Loucy (cell line): ENCODE results near the gene CDHR2.

Experiments used
- H2AFZ ChIP-seq: fragments of 200-600 bp; sonication (generic); 2 replicates; pipeline ENCODE4 v1.6.0; 2016; ENCODE audit warnings: antibody characterized with exemption, mild to moderate bottlenecking, low read length, moderate library complexity
- H3F3A ChIP-seq: fragments of 200-600 bp; 2 replicates; pipeline ENCODE4 v1.6.0; 2016; ENCODE audit warnings: antibody characterized with exemption, low read depth, mild to moderate bottlenecking
- H3K27me3 ChIP-seq: fragments of 200-600 bp; sonication (generic); 2 replicates; pipeline ENCODE4 v1.6.1; 2014; ENCODE audit warnings: low read length, mild to moderate bottlenecking; ENCODE audit not compliant: insufficient read depth, poor library complexity, severe bottlenecking
- H3K36me3 ChIP-seq: fragments of 200-600 bp; sonication (generic); 2 replicates; pipeline ENCODE4 v1.6.1; 2016; ENCODE audit warnings: low read length; ENCODE audit not compliant: insufficient read depth
- H3K4me1 ChIP-seq: fragments of 200-600 bp; sonication (generic); 2 replicates; pipeline ENCODE4 v1.5.1; 2014; ENCODE audit warnings: low read length, mild to moderate bottlenecking; ENCODE audit not compliant: insufficient read depth, poor library complexity, severe bottlenecking
- H3K4me2 ChIP-seq: fragments of 200-600 bp; sonication (generic); 2 replicates; pipeline ENCODE4 v1.6.0; 2014; ENCODE audit warnings: antibody characterized with exemption, low read length, low read depth, mild to moderate bottlenecking; ENCODE audit not compliant: poor library complexity, severe bottlenecking
- H3K4me3 ChIP-seq: fragments of 200-600 bp; sonication (generic); 2 replicates; pipeline ENCODE4 v1.5.1; 2014; ENCODE audit warnings: low read length, mild to moderate bottlenecking, mixed read lengths; ENCODE audit not compliant: poor library complexity, severe bottlenecking
- H3K79me2 ChIP-seq: fragments of 200-600 bp; sonication (generic); 2 replicates; pipeline ENCODE4 v1.6.1; 2014; ENCODE audit warnings: low read length; ENCODE audit not compliant: insufficient read depth
- H3K9ac ChIP-seq: fragments of 200-600 bp; sonication (generic); 2 replicates; pipeline ENCODE4 v1.6.0; 2014; ENCODE audit warnings: mild to moderate bottlenecking, low read depth, low read length, moderate library complexity; ENCODE audit not compliant: poor library complexity, severe bottlenecking
- H3K9me2 ChIP-seq: fragments of 200-600 bp; sonication (generic); replicated peaks from 2 replicates; pipeline ENCODE4 v1.6.1; 2016; ENCODE audit warnings: low read depth, low read length, mixed read lengths
- H3K9me3 ChIP-seq: fragments of 200-600 bp; sonication (generic); 2 replicates; pipeline ENCODE4 v1.6.1; 2014; ENCODE audit warnings: mild to moderate bottlenecking, antibody characterized with exemption, low read length, low read depth; ENCODE audit not compliant: insufficient read depth
- H4K20me1 ChIP-seq: fragments of 200-600 bp; sonication (generic); 2 replicates; pipeline ENCODE4 v1.6.0; 2014; ENCODE audit warnings: antibody characterized with exemption, low read length, mild to moderate bottlenecking; ENCODE audit not compliant: insufficient read depth, poor library complexity, severe bottlenecking
- EZH2phosphoT487 ChIP-seq: fragments of 200-600 bp; IDR thresholded peaks from 2 replicates; pipeline ENCODE4 v1.6.1; 2018; ENCODE audit warnings: antibody characterized with exemption, mild to moderate bottlenecking, moderate library complexity, borderline replicate concordance
- TF ChIP-seq, protein P1 (sequence below): fragments of 200-600 bp; sonication (generic); conservative IDR thresholded peaks from 2 replicates; pipeline ENCODE4 v1.5.1; 2014; ENCODE audit warnings: mild to moderate bottlenecking, antibody characterized with exemption, low read length

The CDHR2 gene

DNA sequence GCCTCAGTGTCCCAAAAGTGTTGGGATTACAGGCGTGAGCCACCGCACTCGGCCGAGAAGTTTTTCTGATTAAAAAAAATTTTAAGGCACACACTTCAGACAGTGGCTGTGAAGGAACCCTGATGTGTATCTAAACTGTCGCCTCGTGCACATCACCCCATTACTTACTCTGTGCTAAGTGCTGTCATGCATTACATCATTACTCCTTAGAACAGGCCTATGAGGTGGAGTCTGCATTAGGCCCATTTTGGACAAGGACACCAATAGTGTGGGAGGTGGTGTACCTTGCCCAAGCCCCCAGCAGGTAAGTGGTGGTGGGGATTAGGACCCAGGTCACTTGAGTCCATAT, 3.8 kb upstream of the CDHR2 start:
- Histone ChIP-seq H3K4me1 (peaks cover 12% of the 10 kb centered on the region), H2AFZ (no peak overlapping the region), H3K27me3 (no peaks in the 10 kb centered on the region), H3K79me2 (peaks cover 20% of the 10 kb centered on the region; the same call in 1 of the 2 replicates), H3K9ac (no peak overlapping the region), H3K4me2 (no peak overlapping the region), H3K9me2 (no peaks in the 10 kb centered on the region), H3K36me3 (no peaks in the 10 kb centered on the region), H4K20me1 (no peaks in the 10 kb centered on the region), H3K4me3 (no peak overlapping the region), H3K9me3 (no peaks in the 10 kb centered on the region), H3F3A (no peaks in the 10 kb centered on the region)
- TF ChIP-seq, protein P1, sequence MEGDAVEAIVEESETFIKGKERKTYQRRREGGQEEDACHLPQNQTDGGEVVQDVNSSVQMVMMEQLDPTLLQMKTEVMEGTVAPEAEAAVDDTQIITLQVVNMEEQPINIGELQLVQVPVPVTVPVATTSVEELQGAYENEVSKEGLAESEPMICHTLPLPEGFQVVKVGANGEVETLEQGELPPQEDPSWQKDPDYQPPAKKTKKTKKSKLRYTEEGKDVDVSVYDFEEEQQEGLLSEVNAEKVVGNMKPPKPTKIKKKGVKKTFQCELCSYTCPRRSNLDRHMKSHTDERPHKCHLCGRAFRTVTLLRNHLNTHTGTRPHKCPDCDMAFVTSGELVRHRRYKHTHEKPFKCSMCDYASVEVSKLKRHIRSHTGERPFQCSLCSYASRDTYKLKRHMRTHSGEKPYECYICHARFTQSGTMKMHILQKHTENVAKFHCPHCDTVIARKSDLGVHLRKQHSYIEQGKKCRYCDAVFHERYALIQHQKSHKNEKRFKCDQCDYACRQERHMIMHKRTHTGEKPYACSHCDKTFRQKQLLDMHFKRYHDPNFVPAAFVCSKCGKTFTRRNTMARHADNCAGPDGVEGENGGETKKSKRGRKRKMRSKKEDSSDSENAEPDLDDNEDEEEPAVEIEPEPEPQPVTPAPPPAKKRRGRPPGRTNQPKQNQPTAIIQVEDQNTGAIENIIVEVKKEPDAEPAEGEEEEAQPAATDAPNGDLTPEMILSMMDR = no peak
- no peak for TF ChIP-seq EZH2phosphoT487

DNA sequence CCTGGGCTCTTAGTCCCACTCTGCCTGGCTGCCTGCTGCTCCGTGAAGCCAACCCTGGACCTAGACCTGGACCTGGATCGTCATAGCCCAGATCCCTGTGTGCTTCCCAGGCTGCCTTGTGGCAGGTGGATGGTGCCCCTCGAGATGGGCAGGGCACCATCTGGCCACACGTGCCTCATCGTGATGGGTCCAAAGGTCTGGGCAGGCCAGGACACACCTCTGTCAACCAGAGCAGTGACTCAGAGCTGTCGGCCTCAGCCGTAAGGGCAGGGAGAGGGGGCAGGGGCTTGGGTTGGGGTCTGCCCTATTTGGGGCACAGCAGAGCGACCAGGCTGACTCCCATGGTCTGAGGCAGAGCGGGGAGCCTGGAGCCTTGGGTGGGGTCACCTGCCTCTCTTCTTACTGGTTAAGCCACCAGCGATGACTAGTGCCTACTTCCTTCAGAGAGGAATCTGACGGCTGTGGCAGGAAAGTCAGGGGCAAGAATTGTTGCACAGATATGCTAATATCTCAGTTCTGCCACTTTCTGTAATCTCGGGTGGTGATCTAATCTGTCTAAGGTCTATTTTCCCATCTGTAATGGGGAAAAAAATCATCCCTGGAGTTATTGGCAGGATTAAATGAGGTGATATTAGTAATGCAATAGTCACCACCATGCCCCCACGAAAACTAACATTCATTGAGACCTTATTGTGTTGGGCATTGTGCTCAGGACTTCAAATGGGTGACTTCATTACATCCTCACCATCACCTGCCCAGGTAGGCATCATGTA, 3.2 kb upstream of the CDHR2 start:
- Histone ChIP-seq H3K4me2 (no peak overlapping the region), H3K9me3 (no peaks in the 10 kb centered on the region), H3K36me3 (no peaks in the 10 kb centered on the region), H3K9ac (no peak overlapping the region), H3K27me3 (no peaks in the 10 kb centered on the region), H3K4me3 (no peak overlapping the region), H3K4me1 (peaks cover 8% of the 10 kb centered on the region), H3K79me2 (peaks cover 20% of the 10 kb centered on the region; the same call in 1 of the 2 replicates), H3K9me2 (no peaks in the 10 kb centered on the region), H3F3A (no peaks in the 10 kb centered on the region), H4K20me1 (no peaks in the 10 kb centered on the region), H2AFZ (no peak overlapping the region)
- no peak for TF ChIP-seq EZH2phosphoT487
- TF ChIP-seq, protein P1 = no peak

DNA sequence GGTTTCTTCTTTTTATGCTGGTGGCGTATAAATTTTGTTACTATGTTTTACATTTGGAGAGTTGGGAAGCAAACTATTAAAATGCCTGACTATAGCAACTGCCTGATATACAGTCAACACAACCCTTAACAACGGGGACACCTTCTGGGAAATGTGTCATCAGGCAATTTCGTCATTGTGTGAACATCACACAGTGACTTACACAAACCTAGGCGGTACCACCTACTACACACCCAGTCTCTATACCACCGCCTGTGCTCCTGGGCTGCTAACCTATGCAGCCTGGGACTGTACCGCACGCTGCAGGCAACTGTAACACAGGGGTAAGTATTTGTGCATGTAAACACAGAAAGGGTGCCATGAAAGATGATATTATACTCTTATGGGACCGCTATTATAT, 1.3 kb upstream of the CDHR2 start:
- H3K4me3 ChIP-seq = no peak overlapping the region
- no peaks in the 10 kb centered on the region for H3K9me3 ChIP-seq
- TF ChIP-seq, protein P1 = no peak
- TF ChIP-seq EZH2phosphoT487 = no peak
- H4K20me1 ChIP-seq = no peaks in the 10 kb centered on the region
- H3K79me2 ChIP-seq = peaks cover 20% of the 10 kb centered on the region; the same call in 1 of the 2 replicates
- no peaks in the 10 kb centered on the region for H3K27me3 ChIP-seq
- H3K36me3 ChIP-seq = no peaks in the 10 kb centered on the region
- no peaks in the 10 kb centered on the region for H3K4me1 ChIP-seq
- no peak overlapping the region for H3K9ac ChIP-seq
- no peak overlapping the region for H3K4me2 ChIP-seq
- H2AFZ ChIP-seq = no peak overlapping the region
- H3K9me2 ChIP-seq = no peaks in the 10 kb centered on the region
- H3F3A ChIP-seq = no peaks in the 10 kb centered on the region
